Heart left ventricle (tissue), 16 donors: Measurements from ENCODE around the gene GAL3ST1. TPM values are rescaled to one million over a fixed set of nuclear protein-coding genes. Genes with fewer than 3 reads are reported as not detected.

ENCODE experiments used
- ATAC-seq, 4 donors: fragments of 200-7000 bp; cut with Tn5 transposase; one replicate each; pipeline ENCODE4 v1.9.1; 2020 to 2022; ENCODE audit warnings: moderate library complexity in 4 of 4, mild to moderate bottlenecking in 3 of 4, moderate number of reproducible peaks in 1 of 4
- DNase-seq, 5 donors: peaks; one replicate each; pipeline ENCODE4 v3.0.0-alpha.2; 2020
- H3K27ac ChIP-seq, 12 donors: fragments of 200-600 bp; sonication (generic) in 4 of 12; one replicate each; pipeline versions ENCODE4 v1.5.0 to v1.8.0; 2016 to 2022; ENCODE audit warnings: mild to moderate bottlenecking in 2 of 12
- H3K27me3 ChIP-seq, 9 donors: fragments of 200-600 bp; sonication (generic) in 2 of 9; one replicate each; pipeline versions ENCODE4 v1.5.1 to v1.8.0; 2016 to 2022; ENCODE audit warnings: mild to moderate bottlenecking in 3 of 9
- H3K36me3 ChIP-seq, 9 donors: fragments of 200-600 bp; sonication (generic) in 2 of 9; one replicate each; pipeline versions ENCODE4 v1.5.0 to v1.8.0; 2018 to 2022; ENCODE audit warnings: mild to moderate bottlenecking in 2 of 9
- H3K4me1 ChIP-seq, 12 donors: fragments of 200-600 bp; sonication (generic) in 4 of 12; one replicate each; pipeline versions ENCODE4 v1.5.0 to v1.8.0; 2016 to 2022; ENCODE audit warnings: mild to moderate bottlenecking in 3 of 12
- H3K4me3 ChIP-seq, 12 donors: fragments of 200-600 bp; sonication (generic) in 4 of 12; one replicate each; pipeline versions ENCODE4 v1.5.0 to v1.8.0; 2017 to 2022; ENCODE audit warnings: mild to moderate bottlenecking in 9 of 12, moderate library complexity in 4 of 12
- H3K9me3 ChIP-seq, 12 donors: fragments of 200-600 bp; sonication (generic) in 4 of 12; one replicate each; pipeline versions ENCODE4 v1.5.0 to v1.8.0; 2016 to 2022; ENCODE audit warnings: mild to moderate bottlenecking in 1 of 12
- CTCF ChIP-seq, 12 donors: fragments of 200-600 bp; sonication (generic) in 4 of 12; IDR thresholded peaks; one replicate each; pipeline versions ENCODE4 v1.5.0 to v1.8.0; 2018 to 2022; ENCODE audit warnings: antibody characterized with exemption in 12 of 12, mild to moderate bottlenecking in 5 of 12
- POLR2A ChIP-seq, 2 donors: fragments of 450-650 bp; IDR thresholded peaks; one replicate each; pipeline ENCODE4 v1.6.1; 2017; ENCODE audit warnings: antibody characterized with exemption in 2 of 2, mild to moderate bottlenecking in 2 of 2, moderate library complexity in 2 of 2
- WGBS, 4 donors: extraction: QIAGEN DNeasy Blood & Tissue Kit in 2 of 4; methylation state at CpG; one replicate each; pipeline versions ENCODE4 v1.1.5 to v1.1.7; 2013 to 2018; 5-methylcytosine and 5-hydroxymethylcytosine counted together
- intact Hi-C, 10 donors: fragments of 100-400 bp; cut with DNase I; formaldehyde crosslinking; loops; one replicate each; pipeline versions ENCODE4 v1.11.1 to v1.14.2; 2022
- polyA plus RNA-seq, 2 donors: library from polyadenylated mRNA; stranded (reverse); fragments of 200-250 nt; gene quantifications; one replicate each; pipeline ENCODE4 v1.2.3, GENCODE V29; 2013
- total RNA-seq, 9 donors: library from RNA; depleted of rRNA in 2 of 9; stranded (reverse); fragments of >200 nt in 2 of 9; fragmentation: NEBNext Ultra II Directional in 3 of 9; extraction: Animal tissue kit (Norgen Biotek cat#: 25700) in 3 of 9; gene quantifications; one replicate each; pipeline versions ENCODE4 v1.1.0 to v1.2.4, GENCODE V29; 2016 to 2023
- donor health status: ischemic (EF 13 %, LVEDD 7.1; RV severe dilation, severe dysfunction).
- donor health status: healthy with polysubstance abuse.
- donor health status: DM: no; HTN: yes; CAD: no.
- donor health status: DM: no; HTN: no; CAD: no.
- donor health status: ischemic (EF 25% LVEDD 6.9; RV normal size, moderate dysfunction).
- donor health status: ischemic (EF 25% LVEDD 5.7; RV mildly dilated, moderate dysfunction).
- donor health status: healthy.
- donor health status: DM: yes; HTN: yes; CAD: no.
- donor health status: ischemic (EF 35%, LVEDD 5.7; RV mildly dilated, moderate dysfunction).
- donor health status: nonischemic (EF 11% LVEDD 7.7; RV severe dilation, severe dysfunction).
- donor health status: DM: yes; HTN: yes; CAD: no.
- donor health status: PGD.
- donor health status: ischemic (EF 29% LVEDD 5.4; RV normal size, mild dysfunction).
- donor health status: nonischemic (EF 23%, LVEDD 6.1; RV moderate dilation, normal function).

Gene GAL3ST1
- total and polyA plus RNA-seq, 11 donors: 0.14 to 1.1 (median 0.28) TPM; not detected in 5

DNA sequence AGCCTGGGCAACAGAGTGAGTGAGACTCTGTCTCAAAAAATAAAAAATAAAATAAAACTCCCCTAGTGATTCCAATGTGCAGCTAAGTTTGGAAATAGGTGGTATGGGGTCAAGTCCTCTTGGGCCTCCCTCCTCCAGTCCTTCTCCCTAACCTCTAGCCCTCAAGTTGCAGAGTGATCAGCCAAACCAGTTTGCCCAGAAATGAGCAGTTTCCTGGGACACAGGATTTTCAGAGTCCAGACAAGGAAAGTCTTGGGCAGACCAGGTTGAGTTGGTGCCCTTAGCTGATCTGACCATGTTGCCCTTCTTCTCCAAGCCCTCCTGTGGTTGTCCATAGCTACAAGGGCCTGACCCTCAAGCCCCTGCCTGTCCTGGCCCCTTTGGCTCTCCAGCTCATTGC, 40.4 kb upstream of the GAL3ST1 start:
- H3K27ac ChIP-seq: peak overlapping the region in 1 of 12 donors; percentile 58
- ATAC-seq: no peak
- H3K9me3 ChIP-seq: no peaks in the 10 kb centered on the region
- no peaks in the 10 kb centered on the region for H3K27me3 ChIP-seq
- no peak overlapping the region for H3K4me3 ChIP-seq
- TF ChIP-seq CTCF (IDR thresholded peaks at IDR 0.05) (no peak), POLR2A (IDR thresholded peaks at IDR 0.05) (no peak)
- intact Hi-C loops: no loop called here
- H3K36me3 ChIP-seq: peaks cover 0 to 83% (median 46%) of the 10 kb centered on the region in 9 donors
- H3K4me1 ChIP-seq: peaks cover 0 to 15% (median 2%) of the 10 kb centered on the region in 12 donors
- no peak for DNase-seq

DNA sequence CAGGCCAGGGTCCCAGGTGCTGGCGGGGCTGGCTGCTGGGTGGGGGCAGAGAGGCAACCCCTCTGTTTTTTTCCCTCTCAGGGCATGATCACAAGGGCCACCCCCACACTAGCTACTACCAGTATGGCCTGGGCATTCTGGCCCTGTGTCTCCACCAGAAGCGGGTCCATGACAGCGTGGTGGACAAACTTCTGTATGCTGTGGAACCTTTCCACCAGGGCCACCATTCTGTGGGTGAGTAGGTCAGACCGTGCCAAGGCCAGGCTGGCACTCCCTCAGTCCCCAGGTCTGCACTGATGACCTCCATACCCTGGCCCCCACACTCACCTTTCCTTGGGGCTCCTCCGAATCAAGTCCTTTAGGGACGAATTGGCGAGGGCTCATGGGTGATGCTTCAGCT, 39.8 kb upstream of the GAL3ST1 start:
- H3K36me3 ChIP-seq: peaks cover 0 to 76% (median 42%) of the 10 kb centered on the region in 9 donors
- no peaks in the 10 kb centered on the region for H3K27me3 ChIP-seq
- no peaks in the 10 kb centered on the region for H3K9me3 ChIP-seq
- H3K27ac ChIP-seq: no peak overlapping the region
- WGBS, 4 donors: 93 to 98% (median 97%) methylated on average over 5 to 7 of the region's 7 CpGs
- no peak for ATAC-seq
- no peak for DNase-seq
- intact Hi-C loops: no loop called here
- H3K4me3 ChIP-seq: no peak overlapping the region
- peaks cover 0 to 21% (median 5%) of the 10 kb centered on the region in 12 donors for H3K4me1 ChIP-seq
- no peak for TF ChIP-seq POLR2A (IDR thresholded peaks at IDR 0.05)

GRCh38 chr22:30612789-30613188, 38.3 kb upstream of the GAL3ST1 start:
- Histone ChIP-seq H3K4me3 (no peak overlapping the region), H3K36me3 (peaks cover 0 to 63% (median 33%) of the 10 kb centered on the region in 9 donors), H3K9me3 (no peaks in the 10 kb centered on the region), H3K4me1 (peaks cover 0 to 36% (median 16%) of the 10 kb centered on the region in 12 donors), H3K27me3 (no peaks in the 10 kb centered on the region), H3K27ac (no peak overlapping the region)
- 94 to 98% (median 96%) methylated on average over 8 of the region's 8 CpGs for WGBS, 4 donors
- DNase-seq: no peak
- TF ChIP-seq CTCF (IDR thresholded peaks at IDR 0.05) (no peak), POLR2A (IDR thresholded peaks at IDR 0.05) (no peak)
- no peak for ATAC-seq
- intact Hi-C loops: no loop called here

GRCh38 chr22:30611197-30611596, 36.7 kb upstream of the GAL3ST1 start:
- DNase-seq (no peak), ATAC-seq (no peak)
- Histone ChIP-seq H3K9me3 (no peaks in the 10 kb centered on the region), H3K4me1 (peaks cover 0 to 46% (median 23%) of the 10 kb centered on the region in 12 donors), H3K27ac (peak overlapping the region in 1 of 12 donors; percentile 88), H3K36me3 (peaks cover 0 to 52% (median 26%) of the 10 kb centered on the region in 9 donors), H3K27me3 (no peaks in the 10 kb centered on the region), H3K4me3 (no peak overlapping the region)
- no peak for TF ChIP-seq POLR2A (IDR thresholded peaks at IDR 0.05)
- TF ChIP-seq CTCF (IDR thresholded peaks at IDR 0.05): no peak
- intact Hi-C loops: no loop called here
- 93 to 97% (median 93%) methylated on average over 3 of the region's 3 CpGs for WGBS, 4 donors

- WGBS, 4 donors: 60 to 76% (median 70%) methylated on average over 7 of the region's 7 CpGs
- H3K36me3 ChIP-seq: peaks cover 0 to 47% (median 17%) of the 10 kb centered on the region in 9 donors
- H3K27ac ChIP-seq: peak overlapping the region in 2 of 12 donors; percentile 81 to 88
- intact Hi-C loops: no loop called here
- peak overlapping the region in 1 of 12 donors; percentile 16 for H3K4me3 ChIP-seq
- TF ChIP-seq CTCF (IDR thresholded peaks at IDR 0.05): no peak
- TF ChIP-seq POLR2A (IDR thresholded peaks at IDR 0.05): no peak
- peak in 3 of 5 donors; percentile 36 to 45 (median 45) for DNase-seq
- H3K27me3 ChIP-seq: no peaks in the 10 kb centered on the region
- H3K9me3 ChIP-seq: no peaks in the 10 kb centered on the region
- peaks cover 0 to 55% (median 32%) of the 10 kb centered on the region in 12 donors for H3K4me1 ChIP-seq
- no peak for ATAC-seq
These were observed 35.8 kb upstream of the GAL3ST1 start for GRCh38 chr22:30610299-30610698.
